Loucy (cell line): ENCODE results near the gene UBE2Z.

Experiments used
- CTCF ChIP-seq: fragments of 200-600 bp; sonication (generic); conservative IDR thresholded peaks from 2 replicates; pipeline ENCODE4 v1.5.1; 2014; ENCODE audit warnings: mild to moderate bottlenecking, antibody characterized with exemption, low read length
- EZH2phosphoT487 ChIP-seq: fragments of 200-600 bp; IDR thresholded peaks from 2 replicates; pipeline ENCODE4 v1.6.1; 2018; ENCODE audit warnings: antibody characterized with exemption, mild to moderate bottlenecking, moderate library complexity, borderline replicate concordance

GRCh38 chr17:48868916-48869500 lies 39.2 kb upstream of the UBE2Z start:
- TF ChIP-seq CTCF (no peak), EZH2phosphoT487 (no peak)
